OCI-LY7 (cell line): ENCODE results near the gene ITGB8. TPM values are rescaled to one million over a fixed set of nuclear protein-coding genes. Genes with fewer than 3 reads are reported as not detected.

Experiments
- BruUV-seq: library from RNA; stranded (reverse); fragments of 400-500 nt; replicated peaks from 2 replicates; lab custom pipeline; 2021; lab: Mats Ljungman, UMichigan
- CTCF ChIA-PET: fragments of 300-600 bp; sonication (Branson Sonifier 250); formaldehyde crosslinking; loops from one replicate; lab custom pipeline; 2022; ENCODE audit warnings: antibody characterized with exemption; ENCODE audit not compliant: unreplicated experiment; lab: Charles Lee
- POLR2A ChIA-PET: fragments of 300-600 bp; sonication (Branson Sonifier 250); formaldehyde crosslinking; loops from one replicate; lab custom pipeline; 2022; ENCODE audit warnings: antibody characterized with exemption; lab: Charles Lee
- DNase-seq: peaks from one replicate; pipeline ENCODE4 v3.0.0-alpha.2; 2015; ENCODE audit warnings: low spot score
- H2AFZ ChIP-seq: fragments of 200-600 bp; sonication (generic), shearing (Covaris generic); 2 replicates; pipeline ENCODE4 v1.6.1; 2014; ENCODE audit warnings: mild to moderate bottlenecking, antibody characterized with exemption, low read length, moderate library complexity
- H3K27ac ChIP-seq: fragments of 200-600 bp; sonication (generic); 2 replicates; pipeline ENCODE4 v1.5.1; 2014; ENCODE audit warnings: mixed run types, low read depth, mild to moderate bottlenecking, moderate library complexity, low read length, inconsistent platforms; ENCODE audit not compliant: poor library complexity, severe bottlenecking
- H3K36me3 ChIP-seq: fragments of 200-600 bp; sonication (generic); 2 replicates; pipeline ENCODE4 v1.6.1; 2014; ENCODE audit warnings: mild to moderate bottlenecking, antibody characterized with exemption, low read length, moderate library complexity, mixed read lengths; ENCODE audit not compliant: insufficient read depth
- H3K4me1 ChIP-seq: fragments of 200-600 bp; sonication (generic); 2 replicates; pipeline ENCODE4 v1.5.1; 2014; ENCODE audit warnings: mild to moderate bottlenecking, low read length; ENCODE audit not compliant: insufficient read depth, poor library complexity, severe bottlenecking
- H3K4me2 ChIP-seq: fragments of 200-600 bp; sonication (generic); 2 replicates; pipeline ENCODE4 v1.6.1; 2014; ENCODE audit warnings: mild to moderate bottlenecking, low read length
- H3K4me3 ChIP-seq: fragments of 200-600 bp; sonication (generic); 2 replicates; pipeline ENCODE4 v1.5.1; 2014; ENCODE audit warnings: mild to moderate bottlenecking, low read depth, low read length; ENCODE audit not compliant: poor library complexity, severe bottlenecking
- H3K79me2 ChIP-seq: fragments of 200-600 bp; sonication (generic); 2 replicates; pipeline ENCODE4 v1.6.1; 2016; ENCODE audit warnings: low read depth, mild to moderate bottlenecking, low read length, moderate library complexity, mixed read lengths; ENCODE audit not compliant: insufficient read depth
- H3K9me2 ChIP-seq: fragments of 200-600 bp; sonication (generic); 2 replicates; pipeline ENCODE4 v1.6.1; 2016; ENCODE audit warnings: mild to moderate bottlenecking, low read length, mixed read lengths; ENCODE audit not compliant: insufficient read depth
- H3K9me3 ChIP-seq: fragments of 200-600 bp; sonication (generic); 2 replicates; pipeline ENCODE4 v1.6.1; 2014; ENCODE audit warnings: mild to moderate bottlenecking, mixed run types, low read length, mixed read lengths
- H4K20me1 ChIP-seq: fragments of 200-600 bp; sonication (generic); 2 replicates; pipeline ENCODE4 v1.6.1; 2014; ENCODE audit warnings: mild to moderate bottlenecking, antibody characterized with exemption, low read length, moderate library complexity, mixed read lengths; ENCODE audit not compliant: insufficient read depth
- CTCF ChIP-seq: fragments of 200-600 bp; sonication (generic); conservative IDR thresholded peaks from 2 replicates; pipeline ENCODE4 v1.5.1; 2014; ENCODE audit warnings: mild to moderate bottlenecking, antibody characterized with exemption, low read length, moderate library complexity, mixed read lengths
- EZH2phosphoT487 ChIP-seq: fragments of 200-600 bp; sonication (generic); IDR thresholded peaks from 2 replicates; pipeline ENCODE4 v1.6.1; 2018; ENCODE audit warnings: low read depth, borderline replicate concordance, mild to moderate bottlenecking, mixed run types, antibody characterized with exemption, low read length, moderate library complexity, mixed read lengths
- intact Hi-C: fragments of 100-400 bp; cut with micrococcal nuclease; formaldehyde crosslinking; loops from one replicate; pipeline ENCODE4 v1.10.0; 2022; ENCODE audit not compliant: unreplicated experiment
- total RNA-seq, 2 experiments: library from RNA; depleted of rRNA in 1 of 2; stranded (reverse); fragments of >200 nt in 1 of 2; shearing (Covaris generic) in 1 of 2; gene quantifications; 2 replicates each; pipeline ENCODE4 v1.2.3, GENCODE V29; 2014 to 2022

ITGB8 gene
- total RNA-seq, 2 experiments from 2014 or later = not detected

GRCh38 chr7:20362574-20363253 is 32.0 kb downstream of the ITGB8 start:
- CTCF ChIA-PET = no interaction called here
- no TSS peak for BruUV-seq
- TF ChIP-seq EZH2phosphoT487 (no peak), CTCF (no peak)
- Histone ChIP-seq H3K79me2 (no peaks in the 10 kb centered on the region), H3K36me3 (no peaks in the 10 kb centered on the region), H3K9me2 (no peaks in the 10 kb centered on the region), H4K20me1 (no peaks in the 10 kb centered on the region), H2AFZ (no peak overlapping the region), H3K27ac (no peak overlapping the region), H3K4me3 (no peak overlapping the region), H3K4me2 (no peak overlapping the region), H3K9me3 (no peaks in the 10 kb centered on the region), H3K4me1 (no peaks in the 10 kb centered on the region)
- intact Hi-C loops = no loop called here
- POLR2A ChIA-PET = no interaction called here
- no peak for DNase-seq

- DNase-seq = no peak
- ChIA-PET POLR2A (no interaction called here), CTCF (no interaction called here)
- Histone ChIP-seq H2AFZ (no peak overlapping the region), H3K4me1 (no peaks in the 10 kb centered on the region), H3K4me3 (no peak overlapping the region), H3K36me3 (no peaks in the 10 kb centered on the region), H3K27ac (no peak overlapping the region), H3K9me2 (no peaks in the 10 kb centered on the region), H3K79me2 (no peaks in the 10 kb centered on the region), H3K4me2 (no peak overlapping the region), H4K20me1 (no peaks in the 10 kb centered on the region), H3K9me3 (no peaks in the 10 kb centered on the region)
- no peak for TF ChIP-seq CTCF
- no peak for TF ChIP-seq EZH2phosphoT487
- BruUV-seq = no TSS peak
- intact Hi-C loops = no loop called here
Measured at GRCh38 chr7:20364571-20365196, 34.0 kb downstream of the ITGB8 start.

- TF ChIP-seq CTCF = no peak
- no peak for TF ChIP-seq EZH2phosphoT487
- Histone ChIP-seq H3K79me2 (no peaks in the 10 kb centered on the region), H3K36me3 (no peaks in the 10 kb centered on the region), H4K20me1 (no peaks in the 10 kb centered on the region), H3K27ac (no peak overlapping the region), H3K9me3 (no peaks in the 10 kb centered on the region), H3K4me2 (no peak overlapping the region), H2AFZ (no peak overlapping the region), H3K4me1 (no peaks in the 10 kb centered on the region), H3K9me2 (no peaks in the 10 kb centered on the region), H3K4me3 (no peak overlapping the region)
- DNase-seq = no peak
- no TSS peak for BruUV-seq
- intact Hi-C loops = no loop called here
- ChIA-PET CTCF (no interaction called here), POLR2A (no interaction called here)
Measured at GRCh38 chr7:20365486-20365885, 34.8 kb downstream of the ITGB8 start.
